CD1c-positive myeloid dendritic cell (primary cell): Measurements from ENCODE around the gene JMJD8.
A peak's percentile ranks its signal among the peaks of the same experiment; 100 is the strongest.

Experiments used
- DNase-seq: peaks from one replicate; pipeline ENCODE4 v3.0.0-alpha.2; 2016; ENCODE audit errors: extremely low spot score

Gene JMJD8

DNA sequence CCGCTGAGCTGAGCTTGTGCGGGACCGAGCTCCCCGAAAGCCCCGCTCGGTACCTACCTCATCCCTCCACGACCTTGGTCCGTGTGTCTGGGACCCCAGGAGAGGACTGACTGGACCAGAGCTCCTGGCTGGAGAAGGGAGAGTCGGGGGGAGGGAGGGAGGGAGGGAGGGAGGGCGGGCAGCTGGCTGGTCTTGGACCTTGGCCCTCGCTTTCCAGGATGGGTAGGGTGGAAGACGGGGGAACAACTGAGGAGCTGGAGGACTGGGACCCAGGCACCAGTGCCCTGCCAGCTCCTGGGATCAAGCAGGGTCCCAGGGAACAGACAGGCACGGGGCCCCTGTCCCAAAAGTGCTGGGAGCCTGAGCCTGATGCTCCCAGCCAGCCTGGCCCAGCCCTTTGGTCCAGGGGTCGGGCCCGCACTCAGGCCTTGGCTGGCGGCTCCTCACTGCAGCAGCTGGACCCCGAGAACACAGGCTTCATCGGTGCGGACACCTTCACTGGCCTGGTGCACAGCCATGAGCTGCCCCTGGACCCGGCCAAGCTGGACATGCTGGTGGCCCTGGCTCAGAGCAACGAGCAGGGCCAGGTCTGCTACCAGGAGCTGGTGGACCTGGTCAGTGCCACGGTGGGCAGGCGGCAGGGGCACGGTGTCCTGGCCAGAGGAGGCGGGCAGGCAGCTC, 8.1 kb downstream of the JMJD8 start:
- no peak for DNase-seq

DNA sequence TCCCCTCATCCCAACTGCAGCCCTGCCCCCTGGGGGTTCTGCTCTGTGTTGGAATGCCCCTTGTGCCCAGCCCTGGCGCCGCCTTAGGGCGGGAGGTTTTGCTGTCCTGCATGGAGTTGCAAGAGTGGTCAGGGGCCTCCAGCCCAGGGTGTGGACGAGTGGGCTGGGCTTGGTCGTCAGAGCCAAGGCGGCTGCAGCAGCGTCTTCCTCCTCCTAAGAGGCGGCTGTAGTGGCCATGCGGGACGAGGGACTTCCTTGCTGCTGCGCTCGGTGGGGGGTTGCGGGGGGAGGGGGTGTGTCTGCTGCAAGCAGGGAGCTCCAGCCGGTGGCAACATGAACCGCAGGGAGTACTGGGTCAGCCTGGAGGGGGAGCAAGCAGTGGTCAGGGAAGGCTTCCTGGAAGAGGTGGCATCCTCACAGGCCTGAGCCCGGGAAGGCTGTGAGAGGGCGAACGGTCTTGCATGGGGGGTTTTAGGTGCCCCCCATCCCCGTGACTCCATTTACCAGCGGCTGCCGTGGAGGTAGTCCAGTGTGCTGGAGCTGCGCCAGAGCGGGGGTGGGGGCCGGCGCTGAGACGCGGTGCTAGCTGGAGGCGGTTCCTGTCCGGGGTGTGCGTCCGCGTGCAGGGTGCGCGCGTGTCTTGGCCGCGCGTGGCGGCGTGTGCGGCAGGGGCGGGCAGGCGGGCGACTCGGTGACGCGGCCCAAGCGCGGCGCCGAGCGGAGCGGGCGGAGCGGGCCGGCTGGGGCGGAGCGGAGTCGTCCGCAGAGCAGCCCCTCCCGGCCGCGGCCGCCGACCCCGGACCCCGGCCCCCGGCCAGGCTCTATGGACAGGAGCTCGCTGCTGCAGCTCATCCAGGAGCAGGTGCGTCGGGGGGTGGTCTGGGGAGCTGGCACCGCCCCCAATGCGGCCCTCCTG, 8.9 kb downstream of the JMJD8 start, which contains the start of gene RHBDL1:
TSS of gene RHBDL1 (plus strand) at position 704 of the 916 bp plus-strand sequence. CDS start at position 824, 120 bp downstream.
- DNase-seq, result peak; percentile 48

DNA sequence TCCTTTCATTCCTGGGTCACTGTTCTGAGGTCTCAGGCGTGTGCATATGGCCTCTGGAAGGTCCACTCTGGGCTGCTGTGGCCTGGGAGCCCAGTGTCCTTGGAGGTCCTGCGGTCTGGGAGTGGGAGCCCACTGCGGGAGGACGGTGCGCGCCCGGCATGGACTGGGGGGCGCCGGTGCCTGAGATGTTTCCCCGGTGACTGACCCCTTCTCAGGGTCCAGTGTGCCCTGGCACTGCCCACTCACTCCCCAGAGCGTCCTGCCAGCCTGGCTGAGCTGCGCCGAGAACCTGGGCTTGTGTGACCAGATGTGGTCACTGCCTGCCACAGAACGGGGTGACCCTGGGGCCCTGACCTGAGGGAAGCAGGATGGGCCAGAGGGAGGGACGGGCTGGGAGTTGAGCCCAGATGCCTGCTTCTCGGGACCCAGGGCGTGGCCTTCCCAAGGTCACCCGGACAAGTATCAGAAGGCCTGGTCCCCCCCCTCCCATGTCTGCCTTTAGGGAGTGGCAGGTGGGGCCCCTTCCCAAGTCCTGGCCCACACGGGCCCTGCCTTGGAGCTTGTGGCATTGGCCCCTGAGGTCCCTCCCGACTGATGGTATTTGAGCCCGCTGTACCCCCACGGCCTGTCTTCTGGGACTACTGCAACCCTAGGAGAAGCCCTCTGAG, 9.8 kb downstream of the JMJD8 start:
- DNase-seq, result no peak

DNA sequence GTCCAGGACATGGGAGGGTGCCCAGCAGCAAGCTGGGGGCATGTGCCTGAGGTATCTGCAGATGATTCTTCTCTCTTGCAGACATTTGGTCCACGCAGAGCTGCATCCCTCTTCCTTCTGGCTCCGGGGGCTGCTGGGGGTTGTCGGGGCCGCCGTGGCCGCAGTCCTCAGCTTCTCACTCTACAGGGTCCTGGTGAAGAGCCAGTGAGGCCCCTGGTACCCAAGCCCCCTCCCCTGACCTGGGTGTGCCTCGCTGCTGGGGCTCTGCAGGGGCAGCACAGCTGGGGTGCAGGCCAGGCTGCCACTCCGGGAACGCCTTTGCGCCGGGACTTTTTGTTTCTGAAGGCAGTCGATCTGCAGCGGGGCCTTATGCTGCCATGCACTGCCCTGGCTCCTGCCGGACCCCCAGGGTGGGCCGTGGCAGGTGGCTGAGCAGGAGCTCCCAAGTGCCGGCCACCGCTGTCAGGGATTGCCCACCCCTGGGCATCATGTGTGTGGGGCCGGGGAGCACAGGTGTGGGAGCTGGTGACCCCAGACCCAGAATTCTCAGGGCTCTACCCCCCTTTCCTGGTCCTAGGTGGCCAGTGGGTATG, 10.6 kb downstream of the JMJD8 start:
- DNase-seq, result no peak

DNA sequence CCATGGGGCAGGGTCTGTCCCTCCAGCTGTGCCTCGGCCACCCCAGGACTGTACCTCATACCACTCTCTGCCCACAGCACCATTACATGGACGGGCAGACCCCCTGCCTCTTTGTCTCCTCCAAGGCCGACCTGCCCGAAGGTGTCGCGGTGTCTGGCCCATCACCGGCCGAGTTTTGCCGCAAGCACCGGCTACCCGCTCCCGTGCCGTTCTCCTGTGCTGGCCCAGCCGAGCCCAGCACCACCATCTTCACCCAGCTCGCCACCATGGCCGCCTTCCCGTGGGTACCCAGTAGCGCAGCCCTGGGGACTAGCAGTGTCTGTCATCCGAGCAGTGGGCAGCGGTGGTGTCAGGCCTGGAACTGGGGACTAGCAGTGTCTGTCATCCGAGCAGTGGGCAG, 11.3 kb downstream of the JMJD8 start:
- no peak for DNase-seq

DNA sequence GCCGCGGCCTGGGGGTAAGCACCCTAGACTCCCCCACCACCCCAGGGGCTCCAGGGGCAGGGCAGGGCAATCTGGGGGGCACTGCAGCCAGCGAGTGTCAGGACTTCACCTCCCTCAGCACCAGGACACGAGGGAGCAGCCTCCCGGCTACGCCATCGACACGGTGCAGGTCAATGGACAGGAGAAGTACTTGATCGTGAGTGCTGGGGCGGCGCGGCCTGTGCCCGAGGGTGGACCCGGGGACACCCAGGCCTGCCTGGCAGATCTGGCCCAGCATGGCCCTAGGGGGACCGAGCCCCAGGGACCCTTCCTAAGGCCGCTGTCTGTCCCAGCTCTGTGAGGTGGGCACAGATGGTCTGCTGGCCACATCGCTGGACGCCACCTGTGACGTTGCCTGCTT, 11.8 kb downstream of the JMJD8 start:
- DNase-seq, result no peak

DNA sequence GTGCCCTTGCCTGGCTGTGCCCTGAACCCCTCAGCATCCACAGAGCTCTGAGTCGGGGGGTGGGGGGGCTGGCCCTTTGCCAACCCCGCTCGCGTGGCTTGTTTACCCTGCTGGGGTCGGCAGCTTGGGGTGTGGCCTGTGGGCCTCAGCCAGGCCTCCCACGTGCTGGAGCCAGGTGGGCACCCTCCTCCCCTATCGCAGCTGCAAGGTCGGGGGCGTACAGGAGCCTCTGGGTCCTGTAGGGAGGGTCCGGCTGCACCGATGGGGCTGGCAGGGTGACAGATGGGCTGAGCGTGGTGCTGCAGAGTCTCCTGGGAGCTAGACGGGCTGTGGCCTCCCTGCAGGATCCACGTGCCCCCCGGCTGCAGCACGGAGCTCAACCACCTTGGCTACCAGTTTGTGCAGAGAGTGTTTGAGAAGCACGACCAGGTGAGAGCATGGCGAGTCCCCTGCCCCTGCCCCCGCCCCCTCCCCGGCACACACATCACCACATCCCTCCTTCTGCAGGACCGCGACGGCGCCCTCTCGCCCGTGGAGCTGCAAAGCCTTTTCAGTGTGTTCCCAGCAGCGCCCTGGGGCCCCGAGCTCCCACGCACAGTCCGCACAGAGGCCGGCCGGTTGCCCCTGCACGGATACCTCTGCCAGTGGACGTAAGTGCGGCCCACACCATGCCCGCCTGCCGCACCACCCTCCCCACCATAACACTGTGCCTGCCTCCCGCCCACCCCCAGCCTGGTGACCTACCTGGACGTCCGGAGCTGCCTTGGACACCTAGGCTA, 12.6 kb downstream of the JMJD8 start:
- no peak for DNase-seq

DNA sequence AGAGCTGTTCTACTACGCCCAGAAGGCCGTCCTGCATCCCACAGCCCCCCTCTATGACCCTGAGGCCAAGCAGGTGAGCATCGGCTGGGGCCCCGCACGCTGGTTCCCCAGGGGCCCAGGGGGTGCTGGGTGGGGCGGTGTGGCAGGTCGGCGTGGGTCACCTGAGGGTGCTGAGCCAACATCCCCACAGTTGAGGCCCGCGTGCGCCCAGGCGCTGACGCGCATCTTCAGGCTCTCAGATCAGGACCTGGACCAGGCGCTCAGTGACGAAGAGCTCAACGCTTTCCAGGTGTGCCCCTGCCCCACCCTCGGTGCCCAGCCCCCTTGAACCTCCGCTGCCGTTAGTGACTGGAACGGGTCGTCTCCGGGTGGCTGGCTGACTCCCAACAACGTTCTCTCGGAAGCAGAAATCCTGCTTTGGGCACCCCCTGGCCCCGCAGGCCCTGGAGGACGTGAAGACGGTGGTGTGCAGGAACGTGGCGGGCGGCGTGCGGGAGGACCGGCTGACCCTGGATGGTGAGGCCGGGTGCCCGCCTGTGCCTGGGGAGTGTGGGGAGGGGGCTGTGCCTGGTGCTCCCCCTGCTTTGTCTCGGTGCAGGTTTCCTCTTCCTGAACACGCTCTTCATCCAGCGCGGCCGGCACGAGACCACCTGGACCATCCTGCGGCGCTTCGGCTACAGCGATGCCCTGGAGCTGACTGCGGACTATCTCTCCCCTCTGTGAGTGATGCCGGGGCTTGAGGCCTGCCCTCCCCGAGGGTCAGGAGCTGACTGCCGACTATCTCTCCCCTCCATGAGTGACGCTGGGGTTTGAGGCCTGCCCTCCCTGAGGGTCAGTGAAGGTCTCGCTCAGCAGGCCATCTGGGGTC, 13.4 kb downstream of the JMJD8 start:
- DNase-seq, result no peak

DNA sequence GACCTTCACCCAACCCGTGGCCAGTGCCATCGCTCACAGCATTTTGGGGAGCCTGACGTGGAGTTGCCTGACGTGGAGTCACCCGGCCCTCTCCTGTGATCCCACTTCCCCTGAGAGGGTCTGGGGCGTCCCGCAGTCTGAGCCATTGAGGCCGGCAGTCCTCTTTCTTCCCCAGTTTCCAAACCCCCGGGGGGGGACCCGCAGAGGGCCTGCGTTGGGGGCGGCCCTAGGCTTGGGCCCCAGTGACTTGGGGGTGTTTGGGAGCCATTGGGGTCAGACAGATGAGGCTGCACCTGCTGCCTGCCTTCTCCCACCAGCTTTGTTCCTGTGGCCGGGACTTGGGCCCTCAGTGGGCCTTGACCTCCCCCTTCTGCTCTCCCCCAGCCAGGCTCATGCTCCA, 14.5 kb downstream of the JMJD8 start:
- DNase-seq, result no peak

DNA sequence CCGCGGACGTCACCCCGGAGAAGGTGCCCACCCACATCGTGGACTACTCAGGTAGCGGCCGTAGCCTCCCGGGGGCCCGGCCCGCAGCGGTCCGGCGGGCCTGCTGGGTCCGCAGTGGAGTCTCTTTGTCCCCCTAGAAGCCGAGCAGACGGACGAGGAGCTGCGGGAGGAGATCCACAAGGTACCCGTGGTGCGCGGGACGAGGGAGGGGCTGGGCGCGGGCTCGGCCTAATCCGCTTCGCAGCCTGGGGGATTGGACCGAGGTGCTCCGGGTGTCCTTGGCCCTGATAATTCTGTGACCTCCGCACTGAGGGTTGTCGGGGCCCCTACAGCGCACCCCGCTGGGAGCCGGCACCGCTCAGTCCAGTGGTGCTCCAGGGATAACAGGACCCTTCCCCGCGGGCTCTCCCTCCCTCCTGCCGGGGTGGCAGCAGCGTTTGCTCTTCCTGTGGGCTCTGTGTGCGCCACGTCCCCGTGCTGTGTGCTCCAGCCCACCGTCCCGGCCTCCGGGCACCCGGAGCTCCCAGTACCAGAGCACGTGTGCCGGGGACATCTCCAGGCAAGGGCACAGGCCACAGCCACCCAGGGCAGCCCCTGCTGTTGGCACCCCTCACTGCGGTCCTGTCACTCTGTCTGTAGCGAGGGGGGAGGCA, 15.5 kb downstream of the JMJD8 start:
- DNase-seq, result no peak

DNA sequence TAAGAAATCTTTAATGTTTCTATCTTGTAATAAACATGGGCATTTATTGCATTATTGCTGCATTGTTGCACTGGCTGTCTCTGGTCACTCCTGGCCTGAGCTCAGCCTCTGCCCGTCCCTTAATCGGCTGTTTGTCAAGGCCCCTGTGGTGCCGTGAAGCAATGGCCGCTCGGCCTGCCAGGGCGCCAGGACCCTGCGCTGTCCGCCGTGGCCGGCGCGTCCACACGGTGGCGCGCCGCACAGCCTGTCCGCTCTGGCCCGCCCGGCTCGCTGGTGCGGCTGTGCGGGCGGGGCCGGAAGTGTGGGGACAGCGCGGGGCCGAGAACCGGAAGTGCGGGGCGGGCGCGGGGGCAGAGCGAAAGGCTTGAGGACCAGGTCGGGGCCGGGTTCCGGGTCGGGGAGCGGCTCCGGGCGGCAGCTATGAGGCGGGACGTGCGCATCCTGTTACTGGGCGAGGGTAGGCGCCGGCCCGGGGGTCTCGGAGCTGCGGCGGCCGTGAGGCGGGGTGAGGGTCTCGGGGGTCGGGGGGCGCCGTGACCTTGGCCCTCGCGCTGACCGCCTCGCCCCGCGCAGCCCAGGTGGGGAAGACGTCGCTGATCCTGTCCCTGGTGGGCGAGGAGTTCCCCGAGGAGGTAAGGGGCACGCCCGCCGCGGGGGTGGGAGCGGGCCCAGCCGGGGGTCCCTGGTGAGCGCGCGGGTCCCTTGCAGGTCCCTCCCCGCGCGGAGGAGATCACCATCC, 16.2 kb downstream of the JMJD8 start, which contains the start of gene RHOT2:
TSS of gene RHOT2 (plus strand) at position 353 of the 739 bp plus-strand sequence. CDS start at position 421, 68 bp downstream.
- peak; percentile 97 for DNase-seq

DNA sequence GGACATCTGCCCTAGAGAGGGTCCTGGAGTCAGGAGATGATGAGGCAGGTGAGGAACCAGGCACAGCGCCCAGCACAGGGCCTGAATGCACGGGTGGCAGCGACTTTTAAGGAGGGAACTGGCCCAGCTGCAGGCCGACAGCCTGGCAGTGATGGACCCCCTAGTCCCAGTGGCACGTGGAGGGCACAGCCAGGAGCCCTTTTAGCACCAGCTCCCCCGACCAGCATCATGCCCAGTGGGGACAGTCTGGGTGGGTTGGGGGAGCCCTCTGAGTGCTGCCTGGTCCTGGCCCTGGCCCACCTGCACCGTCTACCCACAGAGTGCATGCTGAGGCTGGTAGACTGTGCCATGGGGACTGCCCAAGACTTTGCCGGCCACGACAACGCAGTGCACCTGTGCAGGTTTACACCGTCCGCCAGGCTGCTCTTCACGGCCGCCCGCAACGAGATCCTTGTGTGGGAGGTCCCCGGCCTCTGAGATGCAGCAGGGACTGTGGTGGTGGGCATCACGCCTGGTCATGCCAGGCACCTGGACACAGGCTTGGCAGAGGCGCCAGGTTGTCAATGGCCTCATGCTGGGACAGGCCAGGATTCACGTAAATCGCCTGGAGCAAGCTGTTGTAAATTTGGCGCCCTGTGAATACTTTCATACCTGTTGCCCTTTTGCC, 16.9 kb downstream of the JMJD8 start:
- no peak for DNase-seq

DNA sequence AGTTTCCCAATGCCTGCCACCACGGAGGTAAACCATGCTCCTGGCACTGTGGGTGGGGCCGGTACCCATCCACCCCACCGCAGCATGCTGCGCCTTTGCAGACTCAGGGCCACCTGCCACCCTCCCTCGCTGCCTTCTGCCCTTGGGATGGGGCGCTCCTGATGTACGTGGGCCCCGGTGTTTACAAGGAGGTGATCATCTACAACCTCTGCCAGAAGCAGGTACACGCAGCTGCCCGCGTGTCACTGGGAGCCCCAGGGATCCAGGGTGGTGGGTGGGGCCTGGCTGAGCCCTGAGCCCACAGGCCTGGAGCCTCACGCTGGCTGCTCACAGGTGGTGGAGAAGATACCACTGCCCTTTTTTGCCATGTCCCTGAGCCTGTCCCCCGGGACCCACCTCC, 17.6 kb downstream of the JMJD8 start:
- no peak for DNase-seq

DNA sequence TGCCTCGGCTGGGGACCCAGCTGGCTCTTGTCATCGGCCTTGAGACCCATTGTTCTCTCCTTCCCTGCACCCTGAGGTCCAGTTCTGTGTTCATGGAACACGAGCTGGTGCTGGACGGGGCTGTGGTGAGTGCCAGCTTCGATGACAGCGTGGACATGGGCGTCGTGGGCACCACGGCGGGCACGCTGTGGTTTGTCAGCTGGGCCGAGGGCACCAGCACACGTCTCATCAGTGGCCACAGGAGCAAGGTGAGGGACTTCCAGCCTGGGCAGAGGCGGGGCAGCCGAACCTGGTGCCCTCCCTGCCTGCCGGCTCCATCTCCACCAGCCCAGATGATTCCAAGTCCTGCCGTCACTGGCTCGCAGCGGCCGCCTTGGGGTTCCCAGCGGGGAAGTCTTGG, 21.5 kb downstream of the JMJD8 start:
- no peak for DNase-seq

DNA sequence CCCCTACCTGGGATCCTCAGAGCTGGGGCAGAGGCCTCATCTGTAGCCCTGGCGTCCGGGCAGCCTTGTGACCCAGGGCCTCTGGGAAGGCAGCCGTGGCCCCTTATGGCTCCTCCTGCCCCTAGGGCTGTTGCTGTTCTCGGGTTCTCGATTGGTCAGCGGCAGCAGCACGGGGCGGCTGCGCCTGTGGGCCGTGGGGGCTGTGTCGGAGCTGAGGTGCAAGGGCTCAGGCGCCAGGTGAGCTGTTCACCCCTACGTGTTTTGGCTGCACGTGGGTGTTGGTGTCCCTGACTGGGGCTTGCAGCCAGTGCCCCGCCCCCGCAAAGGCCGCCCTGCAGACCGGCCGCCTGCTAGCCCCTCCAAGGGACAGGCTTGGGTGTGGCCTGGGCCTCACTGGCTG, 22.0 kb downstream of the JMJD8 start:
- no peak for DNase-seq

DNA sequence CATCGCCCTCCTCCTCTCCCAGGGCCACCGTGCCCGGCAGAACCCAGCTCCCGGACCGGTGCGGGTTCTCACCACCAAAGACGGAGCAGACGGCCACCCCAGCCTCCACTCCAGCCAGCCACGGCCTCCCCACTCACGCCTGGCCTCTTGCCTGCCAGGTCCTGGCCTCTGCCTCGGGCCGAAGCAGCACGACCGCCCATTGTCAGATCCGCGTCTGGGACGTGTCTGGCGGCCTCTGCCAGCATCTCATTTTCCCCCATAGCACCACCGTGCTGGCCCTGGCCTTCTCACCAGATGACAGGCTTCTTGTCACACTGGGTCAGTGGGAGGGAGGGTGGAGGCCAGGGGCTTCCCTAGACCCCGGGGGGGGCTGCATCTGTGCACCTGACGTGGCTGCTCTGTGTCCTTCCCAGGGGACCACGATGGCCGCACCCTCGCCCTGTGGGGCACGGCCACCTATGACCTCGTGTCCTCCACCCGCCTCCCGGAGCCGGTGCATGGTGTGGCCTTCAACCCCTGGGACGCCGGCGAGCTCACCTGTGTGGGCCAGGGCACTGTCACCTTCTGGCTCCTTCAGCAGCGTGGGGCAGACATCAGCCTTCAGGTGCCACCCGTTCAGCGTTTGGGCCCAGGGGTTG, 22.8 kb downstream of the JMJD8 start:
- no peak for DNase-seq

DNA sequence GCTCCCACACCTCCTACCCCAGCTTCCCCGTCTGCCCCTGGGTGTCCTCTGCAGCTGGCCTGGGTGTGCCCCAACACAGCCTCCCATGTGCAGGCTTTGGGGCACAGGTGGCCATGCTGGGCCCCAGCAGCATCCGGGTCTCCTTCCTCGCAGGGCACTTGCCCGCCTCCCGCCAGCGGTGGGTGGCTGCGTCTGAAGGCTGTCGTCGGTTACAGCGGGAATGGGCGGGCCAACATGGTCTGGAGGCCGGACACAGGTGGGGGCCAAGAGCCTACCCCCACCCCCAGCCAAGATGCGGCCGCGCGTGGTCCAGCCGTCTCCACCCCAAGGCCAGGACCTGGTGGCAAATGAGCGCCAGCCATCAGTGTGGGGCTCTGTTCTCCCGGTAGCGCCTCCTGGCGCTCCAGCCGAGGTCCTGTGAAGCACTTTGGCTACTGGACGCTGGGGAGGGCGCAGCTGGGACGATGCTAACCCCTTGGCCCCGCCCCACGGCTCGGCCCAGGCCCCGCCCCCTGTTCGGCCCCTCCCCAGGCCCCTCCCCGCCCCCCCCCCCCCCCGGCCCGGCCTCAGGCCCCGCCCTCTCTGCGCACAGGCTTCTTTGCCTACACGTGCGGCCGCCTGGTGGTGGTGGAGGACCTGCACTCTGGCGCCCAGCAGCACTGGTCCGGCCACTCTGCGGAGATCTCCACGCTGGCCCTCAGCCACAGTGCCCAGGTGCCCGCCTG, 23.5 kb downstream of the JMJD8 start:
- peak; percentile 92 for DNase-seq
